ENCODE data around the gene KRT40.

KRT40 gene

GRCh38 chr17:40996829-40997228 lies 12.7 kb upstream of the KRT40 start:
- DNase-seq (ENCODE audit: low spot score): no peak

- DNase-seq (ENCODE audit: low spot score): no peak
These were observed 11.0 kb upstream of the KRT40 start for GRCh38 chr17:40995116-40995515.

DNA sequence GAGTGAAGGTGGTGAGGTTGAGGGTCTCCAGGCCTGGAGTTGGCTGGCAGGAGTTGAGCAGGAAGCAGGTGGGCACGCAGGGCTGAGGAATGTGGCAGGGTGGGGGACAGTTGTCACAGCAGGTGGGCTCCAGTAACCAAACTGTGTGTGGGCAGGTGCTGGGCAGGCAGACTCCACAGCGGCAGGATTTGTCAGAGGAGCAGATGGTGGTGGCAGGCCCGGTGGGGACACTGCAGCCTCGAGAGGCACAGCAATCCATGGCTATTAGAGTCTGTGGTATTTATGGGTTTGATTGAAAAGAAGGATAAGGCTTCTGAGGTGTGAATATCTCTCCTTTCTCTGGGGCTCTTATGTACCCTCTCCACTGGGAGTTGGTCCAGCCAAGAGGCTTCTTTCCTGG lies 9.7 kb upstream of the KRT40 start, which contains the start of gene KRTAP3-3:
KRTAP3-3 (minus strand) TSS at position 326 of the 400 bp plus-strand sequence; CDS start at position 259, 67 bp downstream.
- no peak for DNase-seq (ENCODE audit: low spot score)

GRCh38 chr17:40993084-40993483 lies 9.0 kb upstream of the KRT40 start:
- no peak for DNase-seq (ENCODE audit: low spot score)

DNA sequence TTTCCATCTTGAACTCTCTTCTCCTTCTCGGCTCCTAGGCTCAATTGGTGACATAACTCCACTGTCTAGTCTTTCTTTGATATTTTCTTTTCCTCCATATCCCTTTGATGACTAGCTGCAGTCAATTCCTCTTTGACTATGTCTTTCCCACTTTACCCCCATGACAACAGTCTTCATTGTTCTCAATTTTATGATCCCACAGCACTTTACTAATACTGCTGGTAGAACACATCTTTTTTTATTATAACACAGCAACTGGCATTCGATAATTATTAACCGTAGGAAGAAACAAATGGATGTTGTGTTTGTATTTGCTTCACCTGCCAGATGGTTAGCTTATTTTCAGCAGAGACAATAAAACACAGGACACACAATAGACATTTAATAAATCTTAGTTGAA lies 8.5 kb upstream of the KRT40 start:
- no peak for DNase-seq (ENCODE audit: low spot score)

DNA sequence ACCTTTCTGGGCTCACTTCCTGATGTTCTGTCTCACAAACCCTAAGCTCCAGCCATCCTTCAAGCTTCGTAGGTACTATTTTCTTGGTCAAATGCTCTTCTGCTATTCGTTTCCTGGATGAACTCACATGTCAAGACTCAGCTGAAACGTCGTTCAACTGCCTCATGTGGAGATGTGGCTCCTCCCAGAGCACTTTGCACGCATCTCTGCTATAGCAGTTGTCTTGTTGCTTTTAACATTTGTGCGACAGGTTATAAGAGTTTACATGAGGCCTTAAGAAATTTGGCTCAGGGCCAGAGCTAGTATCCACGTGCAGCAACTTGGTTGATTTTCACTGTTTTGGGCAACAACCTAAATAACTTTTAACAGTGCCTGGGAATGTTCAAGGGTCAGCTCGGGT lies 2.8 kb upstream of the KRT40 start:
- no peak for DNase-seq (ENCODE audit: low spot score)

DNA sequence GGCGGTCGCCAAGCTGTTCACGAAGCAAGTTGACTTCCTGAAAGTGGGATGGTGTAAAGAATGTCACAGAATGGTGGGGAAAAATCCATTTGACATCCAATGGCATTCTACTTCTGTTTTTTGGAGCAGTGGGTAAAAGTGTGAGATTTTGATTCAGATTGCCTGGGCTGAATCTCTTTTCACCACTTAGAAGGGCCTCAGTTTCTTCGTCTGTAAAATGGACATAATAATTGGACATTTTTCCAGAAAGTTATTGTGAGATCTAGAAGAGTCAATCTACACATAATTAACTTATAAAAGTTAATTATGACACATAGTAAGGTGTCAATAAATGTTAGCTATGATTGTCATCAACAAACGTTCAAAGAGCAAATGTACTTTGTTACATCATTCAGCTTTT lies 3.0 kb downstream of the KRT40 start:
- no peak for DNase-seq (ENCODE audit: low spot score)

DNA sequence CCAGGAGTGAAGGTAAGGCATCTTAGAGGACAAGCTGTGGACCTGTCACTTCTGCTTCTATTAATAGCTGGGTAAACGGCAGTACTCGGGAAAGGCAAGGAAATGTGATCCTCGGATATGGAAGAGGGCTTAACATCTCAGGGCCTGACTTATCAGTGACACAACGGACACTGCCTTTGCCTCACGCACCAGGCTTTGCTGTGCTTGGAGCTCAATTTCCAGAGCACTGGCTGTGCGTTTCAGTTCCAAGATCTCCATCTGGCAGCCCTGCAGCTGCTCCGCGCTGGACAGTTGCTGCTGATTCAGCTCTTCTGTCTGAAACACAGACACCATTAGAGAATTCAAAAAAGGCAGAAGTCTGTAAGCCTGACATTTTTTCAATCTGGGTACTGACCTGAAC lies 3.5 kb downstream of the KRT40 start:
- DNase-seq (ENCODE audit: low spot score): no peak

DNA sequence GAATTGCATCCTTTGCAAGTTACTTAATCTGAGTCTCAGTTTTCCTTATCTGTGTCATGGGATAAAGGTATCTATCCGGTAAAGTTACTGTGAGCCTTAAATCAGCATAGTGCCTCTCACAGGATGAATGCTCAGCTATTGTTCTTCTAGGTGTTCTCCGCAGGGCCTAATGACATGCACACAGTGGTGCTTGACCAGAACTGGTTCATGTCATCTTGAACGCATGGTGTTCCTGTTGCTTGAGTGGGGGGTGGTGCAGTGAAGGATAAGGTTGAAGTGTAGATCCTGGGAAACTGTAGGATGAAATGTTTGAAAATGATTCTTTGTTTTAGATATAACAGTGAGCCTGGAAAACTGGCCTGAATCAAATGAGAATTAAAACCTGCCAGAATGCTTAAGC lies 4.0 kb downstream of the KRT40 start:
- DNase-seq (ENCODE audit: low spot score): no peak

GRCh38 chr17:40978575-40979151 lies 5.5 kb downstream of the KRT40 start:
- DNase-seq (ENCODE audit: low spot score): no peak

DNA sequence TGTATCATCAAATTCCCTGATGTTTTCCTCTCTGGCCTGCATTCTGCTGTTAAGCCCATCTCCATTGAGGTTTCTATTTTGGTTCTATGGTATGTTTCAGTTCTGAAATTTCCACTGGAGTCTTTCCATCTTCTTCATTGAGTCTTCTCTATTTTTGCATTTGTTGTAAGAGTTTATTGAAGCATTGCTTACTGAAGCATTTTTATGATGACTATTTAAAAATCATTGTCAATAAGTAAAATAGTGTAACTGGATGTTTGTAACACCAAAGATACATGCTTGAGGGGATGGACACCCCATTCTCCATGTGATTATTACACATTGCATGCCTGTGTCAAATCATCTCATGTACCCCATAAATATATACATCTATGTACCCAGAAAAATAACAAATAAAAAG lies 8.6 kb downstream of the KRT40 start:
- no peak for DNase-seq (ENCODE audit: low spot score)

GRCh38 chr17:40974366-40974765 lies 9.8 kb downstream of the KRT40 start:
- no peak for DNase-seq (ENCODE audit: low spot score)

DNA sequence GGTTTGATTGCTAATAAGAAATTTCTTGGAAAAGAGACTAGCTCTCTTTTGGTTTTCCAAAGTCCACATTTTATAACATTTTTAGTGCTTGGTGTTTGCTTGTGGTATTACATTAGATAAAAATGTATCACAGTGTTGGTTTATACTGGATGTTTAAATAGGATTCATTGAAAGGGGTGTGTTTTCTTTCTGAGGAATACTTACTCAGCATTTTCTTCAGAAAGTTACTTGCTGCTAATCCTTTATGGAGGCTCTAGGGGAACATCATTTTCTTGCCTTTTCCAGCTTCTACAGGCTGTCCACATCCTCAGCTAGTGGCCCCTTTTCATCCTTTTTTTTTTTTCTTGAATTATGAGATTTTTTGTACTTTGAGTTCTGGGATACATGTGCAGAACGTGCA lies 16.5 kb downstream of the KRT40 start:
- no peak for DNase-seq (ENCODE audit: low spot score)

GRCh38 chr17:40966848-40967247 lies 17.3 kb downstream of the KRT40 start, which contains the start of gene KRT39:
Gene KRT39, minus strand, starts transcription at chr17:40966948. Its CDS starts 92 bp downstream, at chr17:40966856.
- no peak for DNase-seq (ENCODE audit: low spot score)

DNA sequence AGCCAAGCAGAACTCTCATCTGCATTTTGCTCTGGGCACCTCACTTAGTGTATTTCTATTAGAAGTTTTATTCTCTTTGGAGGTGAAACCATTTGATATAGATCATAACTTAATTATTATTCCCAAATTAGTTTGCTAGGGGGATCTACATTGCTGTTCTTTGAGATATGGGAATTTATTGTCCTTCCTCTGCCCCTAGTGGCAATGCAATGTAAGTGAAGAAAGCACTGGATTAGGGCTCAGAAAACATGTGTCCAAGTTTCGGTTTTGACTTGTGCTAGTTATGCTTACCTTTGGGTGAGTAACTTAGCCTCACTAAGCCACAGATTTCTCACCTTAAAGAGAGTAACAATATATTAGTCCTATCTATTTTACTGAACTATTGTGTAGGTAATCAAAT lies 20.3 kb downstream of the KRT40 start:
- peak; percentile 2 for DNase-seq (ENCODE audit: low spot score)

GRCh38 chr17:40962059-40962561 lies 22.0 kb downstream of the KRT40 start:
- DNase-seq (ENCODE audit: low spot score): no peak

- DNase-seq (ENCODE audit: low spot score): no peak
These were observed 22.5 kb downstream of the KRT40 start for GRCh38 chr17:40961591-40961990.

DNA sequence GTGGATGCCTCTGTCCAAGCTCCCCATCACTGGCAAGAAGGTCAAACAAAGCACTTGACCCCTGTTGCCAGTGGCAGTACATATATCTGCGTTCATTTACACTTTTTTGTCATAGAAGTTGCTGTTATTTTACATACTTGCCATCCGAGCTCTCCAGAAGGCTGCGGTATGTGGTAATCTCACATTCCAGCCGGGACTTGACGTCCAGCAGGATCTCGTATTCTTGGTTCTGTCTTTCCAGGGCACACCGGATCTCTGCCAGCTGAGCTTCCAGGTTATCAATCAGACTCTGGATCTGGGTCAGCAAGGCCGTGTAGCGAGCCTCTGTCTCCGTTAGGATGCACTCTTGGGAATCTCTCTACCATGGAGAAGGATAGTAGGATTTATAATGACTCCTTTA lies 24.0 kb downstream of the KRT40 start:
- no peak for DNase-seq (ENCODE audit: low spot score)

GRCh38 chr17:40958086-40958953 lies 25.8 kb downstream of the KRT40 start:
- no peak for DNase-seq (ENCODE audit: low spot score)

DNA sequence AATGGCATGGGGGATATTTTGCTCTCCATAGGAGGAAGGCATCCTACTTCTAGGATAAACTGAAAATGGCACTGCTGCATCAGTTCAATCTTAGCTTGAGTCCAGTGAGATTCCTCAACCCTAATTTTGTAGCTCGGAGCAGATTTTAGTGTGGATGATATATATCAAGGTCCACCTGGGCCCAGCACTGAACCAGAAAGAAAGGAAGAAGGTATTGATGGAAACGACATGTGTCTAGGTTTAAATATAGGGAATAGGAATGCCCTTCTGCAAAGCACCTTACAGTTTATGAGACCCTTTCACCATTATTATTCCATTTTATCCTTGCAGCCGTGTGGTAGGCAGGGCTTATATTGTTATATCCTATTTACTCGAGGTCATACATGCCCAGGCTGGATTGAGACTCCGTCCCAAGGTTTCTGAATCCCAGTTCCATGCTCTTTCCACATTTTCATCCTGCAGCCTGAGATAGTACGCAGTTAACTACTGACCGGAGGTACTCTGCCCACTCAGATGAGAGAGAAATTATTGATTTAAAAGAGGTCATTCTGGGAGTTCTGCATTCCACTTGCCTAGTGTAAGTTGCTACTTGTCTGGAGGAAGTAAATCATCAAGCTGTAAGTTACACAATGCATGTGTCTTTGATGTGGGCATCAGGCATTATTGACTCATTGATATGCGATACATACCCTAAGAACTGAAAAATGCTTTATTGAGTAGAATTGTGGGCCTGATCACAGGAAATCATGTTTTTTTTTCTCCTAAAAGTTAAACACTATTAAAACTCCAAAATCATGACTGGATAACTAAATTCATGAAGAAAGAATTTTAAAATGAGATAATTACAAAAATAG lies 27.5 kb downstream of the KRT40 start:
- DNase-seq (ENCODE audit: low spot score): no peak

DNA sequence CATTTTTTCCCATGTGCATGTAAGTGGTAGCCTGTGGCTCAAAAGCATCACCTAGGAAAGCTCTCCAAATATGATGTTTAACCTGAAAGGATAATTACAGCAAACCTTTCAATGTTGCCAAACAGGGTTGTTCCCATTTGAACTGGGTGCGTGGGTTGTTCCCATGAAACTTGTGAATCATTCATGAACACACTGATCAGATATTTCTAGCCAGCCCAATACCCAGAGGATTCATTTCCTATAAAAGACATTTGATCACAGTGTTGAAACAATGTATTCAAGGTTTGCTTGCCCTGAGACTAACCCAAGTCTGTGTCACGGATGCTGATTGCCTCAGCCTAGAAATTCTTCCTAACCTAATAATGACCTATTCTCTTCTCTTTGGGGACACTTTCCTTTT lies 30.2 kb downstream of the KRT40 start:
- no peak for DNase-seq (ENCODE audit: low spot score)

DNA sequence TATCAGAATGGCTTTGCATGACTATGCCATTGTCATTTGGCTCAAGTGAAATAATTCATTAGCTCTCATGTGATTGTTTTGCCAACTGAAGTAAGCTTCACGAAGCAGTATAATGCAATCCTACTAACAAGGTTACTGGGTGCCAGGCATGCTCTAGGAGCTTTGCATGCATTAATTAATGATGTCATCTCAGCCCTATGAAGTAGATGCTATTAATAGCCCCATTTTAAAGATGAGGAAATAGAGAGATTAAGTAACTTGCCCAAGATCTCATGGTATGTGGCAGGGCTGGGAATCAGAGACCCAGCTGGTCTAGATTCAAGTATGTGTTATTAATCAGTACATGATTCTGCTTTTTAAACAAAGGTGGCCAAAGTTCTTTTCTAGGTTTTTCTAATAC lies 31.5 kb downstream of the KRT40 start:
- DNase-seq (ENCODE audit: low spot score): no peak
